ENCODE data around the gene TRAM2. TPM values are rescaled to one million over a fixed set of nuclear protein-coding genes. Genes with fewer than 3 reads are reported as not detected.

Gene TRAM2
- total and polyA plus RNA-seq, 2 donors (not counting 3 experiments of a cell fraction or from before 2014, with no cell fraction given), result 85.7 to 98.6 TPM

DNA sequence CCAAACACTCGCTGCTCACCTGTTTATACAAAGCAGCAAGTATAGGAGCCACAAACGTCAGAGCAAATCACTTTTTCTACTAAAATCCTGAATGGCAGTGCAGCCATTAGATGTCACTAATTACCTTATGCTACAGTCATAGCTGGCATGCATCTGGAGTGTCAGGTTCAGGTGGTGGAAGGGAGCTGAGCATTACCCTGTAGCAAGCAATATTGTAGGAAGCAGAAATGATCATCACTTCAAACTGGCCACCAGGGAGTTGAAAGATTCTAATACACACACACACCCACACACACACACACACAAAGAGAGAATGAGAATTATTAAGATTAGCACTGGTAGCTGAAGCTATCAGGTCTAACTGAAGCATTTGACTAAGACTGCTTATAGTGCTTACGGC, 80.9 kb downstream of the TRAM2 start:
- BruUV-seq (replicated peaks), result no TSS peak
- ChIA-PET POLR2A (no interaction called here), CTCF (interaction anchor here (1.7 kb wide), 1 partner anchor 88 kb away, joined by 6 read pairs; no protein-coding TSS in a partner anchor)
- Histone ChIP-seq H3K9me1 (replicated peaks; ENCODE audit: control insufficient read depth, extremely low read depth, insufficient read depth, low read length) (no peaks in the 10 kb centered on the region), H4K20me1 (replicated peaks; ENCODE audit: control insufficient read depth, extremely low read depth, insufficient read depth, low read length) (no peaks in the 10 kb centered on the region), H3K4me1 (ENCODE audit: control insufficient read depth, extremely low read depth, insufficient read depth, low read length) (peaks cover 20% of the 10 kb centered on the region), H3K4me2 (ENCODE audit: insufficient read depth, low read length) (no peak overlapping the region), H3K79me2 (ENCODE audit: control insufficient read depth, insufficient read depth, low read length) (no peaks in the 10 kb centered on the region), H2AFZ (ENCODE audit: low read depth, low read length) (no peak overlapping the region), H3K27me3 (ENCODE audit: control insufficient read depth in 2 of 2, insufficient read depth in 2 of 2, low read length in 2 of 2) (no peaks in the 10 kb centered on the region), H3K36me3 (ENCODE audit: control insufficient read depth in 2 of 2, extremely low read depth in 1 of 2, insufficient read depth in 2 of 2, low read length in 2 of 2) (peaks cover 0 to 11% of the 10 kb centered on the region in 2 experiments), H3K9me3 (replicated peaks; ENCODE audit: control insufficient read depth, insufficient read depth, low read length) (no peaks in the 10 kb centered on the region), H3K27ac (ENCODE audit: insufficient read depth, low read depth, low read length) (no peak overlapping the region), H3K4me3 (replicated peaks in 1 of 3; ENCODE audit: insufficient read depth in 1 of 3, low read depth in 1 of 3, low read length in 3 of 3) (no peak overlapping the region), H3K9ac (replicated peaks; ENCODE audit: extremely low read depth, insufficient read depth, low read length) (no peak overlapping the region)
- dilution Hi-C loops (cut with MboI; ENCODE audit: extremely low pct_ligation_motif_present, low sequenced_read_pairs) (no loop called here), intact Hi-C loops (cut with micrococcal nuclease) (no loop called here)
- TF ChIP-seq, protein P1, sequence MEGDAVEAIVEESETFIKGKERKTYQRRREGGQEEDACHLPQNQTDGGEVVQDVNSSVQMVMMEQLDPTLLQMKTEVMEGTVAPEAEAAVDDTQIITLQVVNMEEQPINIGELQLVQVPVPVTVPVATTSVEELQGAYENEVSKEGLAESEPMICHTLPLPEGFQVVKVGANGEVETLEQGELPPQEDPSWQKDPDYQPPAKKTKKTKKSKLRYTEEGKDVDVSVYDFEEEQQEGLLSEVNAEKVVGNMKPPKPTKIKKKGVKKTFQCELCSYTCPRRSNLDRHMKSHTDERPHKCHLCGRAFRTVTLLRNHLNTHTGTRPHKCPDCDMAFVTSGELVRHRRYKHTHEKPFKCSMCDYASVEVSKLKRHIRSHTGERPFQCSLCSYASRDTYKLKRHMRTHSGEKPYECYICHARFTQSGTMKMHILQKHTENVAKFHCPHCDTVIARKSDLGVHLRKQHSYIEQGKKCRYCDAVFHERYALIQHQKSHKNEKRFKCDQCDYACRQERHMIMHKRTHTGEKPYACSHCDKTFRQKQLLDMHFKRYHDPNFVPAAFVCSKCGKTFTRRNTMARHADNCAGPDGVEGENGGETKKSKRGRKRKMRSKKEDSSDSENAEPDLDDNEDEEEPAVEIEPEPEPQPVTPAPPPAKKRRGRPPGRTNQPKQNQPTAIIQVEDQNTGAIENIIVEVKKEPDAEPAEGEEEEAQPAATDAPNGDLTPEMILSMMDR (IDR thresholded peaks at IDR 0.05; ENCODE audit: extremely low read depth in 1 of 2, insufficient read depth in 1 of 2, low read depth in 1 of 2, low read length in 2 of 2), result no peak
- TF ChIP-seq POLR2A (IDR thresholded peaks at IDR 0.05; ENCODE audit: low read depth, low read length) (no peak), FOS (IDR thresholded peaks at IDR 0.05; ENCODE audit: borderline replicate concordance, insufficient read depth, low read length) (no peak), JUN (IDR thresholded peaks at IDR 0.05; ENCODE audit: borderline replicate concordance, insufficient read depth, insufficient read length, low read depth) (no peak), POLR2AphosphoS5 (IDR thresholded peaks at IDR 0.05; ENCODE audit: insufficient read depth, low read depth, low read length) (no peak)
- TF ChIP-seq, protein P2, sequence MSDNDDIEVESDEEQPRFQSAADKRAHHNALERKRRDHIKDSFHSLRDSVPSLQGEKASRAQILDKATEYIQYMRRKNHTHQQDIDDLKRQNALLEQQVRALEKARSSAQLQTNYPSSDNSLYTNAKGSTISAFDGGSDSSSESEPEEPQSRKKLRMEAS (IDR thresholded peaks at IDR 0.05; ENCODE audit: insufficient read depth, insufficient read length), result no peak
- FAIRE-seq, result no peak
- DNase-seq (ENCODE audit: low read depth, low spot score), result no peak

Measured in endothelial cell of umbilical vein (primary cell).